Activated CD8-positive, alpha-beta memory T cell treated with anti-CD3 and anti-CD28 coated beads for 1 hour (primary cell): ENCODE data around the gene PNPLA5.

ENCODE experiments used
- DNase-seq, 2 donors: peaks; one replicate each; pipeline ENCODE4 v3.0.0-alpha.2; 2020; ENCODE audit warnings: low read depth in 1 of 2; ENCODE audit errors: extremely low read depth in 1 of 2

The PNPLA5 gene

DNA sequence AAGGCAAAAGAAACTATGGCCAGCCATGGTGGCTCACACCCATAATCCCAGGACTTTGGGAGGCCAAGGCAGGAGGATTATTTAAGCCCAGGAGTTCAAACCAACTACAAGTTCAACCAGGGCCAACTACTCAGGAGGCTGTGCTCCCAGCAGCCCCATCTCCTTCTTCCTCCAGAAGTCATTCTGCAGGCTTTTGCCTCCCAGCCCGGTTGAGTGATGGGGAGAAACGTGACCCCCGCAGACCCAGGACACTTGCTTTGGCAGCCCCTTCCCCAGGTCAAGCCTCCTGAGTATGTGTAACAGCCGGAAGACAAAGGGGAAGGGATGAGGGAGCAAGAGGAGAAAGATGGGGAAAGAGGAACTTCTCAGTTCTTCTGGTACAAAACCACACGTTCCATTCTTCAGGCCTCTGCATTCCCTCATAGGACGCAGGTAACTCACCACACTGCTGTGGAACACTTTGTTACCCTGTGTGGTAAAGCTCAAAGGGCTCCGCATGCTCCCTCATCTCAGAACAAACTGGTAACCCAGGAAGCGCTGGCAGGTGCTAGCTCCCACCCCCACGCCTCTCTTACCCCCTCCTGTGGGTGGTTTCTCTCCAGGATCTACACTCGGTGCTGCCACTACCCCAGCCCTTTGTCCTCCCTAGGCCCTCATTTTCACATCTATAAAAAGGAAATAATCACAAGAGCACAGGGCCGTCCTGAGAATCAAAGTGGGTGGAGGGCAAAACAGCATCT is 33.5 kb downstream of the PNPLA5 start:
- no peak for DNase-seq

DNA sequence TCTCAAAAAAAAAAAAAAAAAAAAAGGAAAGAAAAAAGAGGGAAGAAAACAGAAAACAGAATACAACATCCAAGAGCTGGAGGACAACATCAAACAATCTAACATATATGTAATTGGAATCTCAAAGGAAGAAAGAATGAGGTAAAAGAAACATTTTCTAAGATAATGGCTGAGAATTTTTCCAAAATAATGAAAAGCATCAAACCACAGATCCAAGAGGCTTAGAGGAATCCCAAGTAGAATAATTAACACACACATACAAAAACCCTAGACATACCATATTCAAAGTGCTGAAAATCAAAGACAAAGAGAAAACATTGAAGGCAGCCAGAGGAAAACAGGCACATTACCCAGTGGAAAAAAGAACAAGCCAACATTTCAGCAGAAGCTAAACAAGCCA is 34.4 kb downstream of the PNPLA5 start:
- no peak for DNase-seq

DNA sequence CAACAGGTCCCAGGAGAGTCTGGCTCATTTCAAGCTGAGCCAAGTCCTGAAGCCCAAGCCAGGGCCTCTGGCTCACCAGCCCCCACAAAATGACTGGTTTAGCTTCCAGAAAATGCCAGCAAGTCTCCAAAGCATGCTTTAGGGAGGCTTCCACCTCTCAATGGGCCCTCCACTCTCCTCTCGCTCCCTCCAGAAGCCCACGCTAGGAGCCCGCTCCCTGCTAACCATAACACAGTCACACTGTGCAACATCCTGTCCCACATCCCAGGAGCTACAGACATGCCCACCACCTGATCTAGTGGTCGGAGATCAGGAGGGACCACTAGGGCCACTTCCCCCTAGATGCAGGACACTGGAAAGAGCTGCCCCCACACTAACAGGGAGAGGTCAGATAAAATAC is 36.4 kb downstream of the PNPLA5 start:
- DNase-seq: no peak

DNA sequence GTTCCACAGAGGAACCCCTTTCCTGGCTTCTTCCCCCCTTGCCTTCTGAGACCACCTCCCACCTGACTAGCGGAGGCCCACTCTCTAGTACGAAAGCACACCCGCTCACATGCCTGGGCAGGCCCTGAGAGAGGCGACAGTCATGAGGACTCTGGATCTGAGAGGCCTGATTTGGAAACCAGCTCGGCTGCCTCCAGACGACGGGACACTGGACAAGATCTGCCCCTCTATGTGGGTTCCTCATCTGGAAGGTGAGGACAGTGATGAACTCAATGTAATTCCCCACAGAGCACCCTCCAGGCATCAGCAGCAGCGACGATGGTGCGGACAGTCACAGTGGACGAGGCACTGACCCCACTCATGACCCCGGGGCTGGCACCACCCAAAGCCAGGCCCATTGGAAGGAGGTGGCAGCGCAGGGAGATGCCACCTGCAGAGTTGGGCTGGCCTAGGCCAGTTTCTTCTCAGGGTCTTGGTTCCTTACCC is 37.0 kb downstream of the PNPLA5 start:
- DNase-seq: no peak

DNA sequence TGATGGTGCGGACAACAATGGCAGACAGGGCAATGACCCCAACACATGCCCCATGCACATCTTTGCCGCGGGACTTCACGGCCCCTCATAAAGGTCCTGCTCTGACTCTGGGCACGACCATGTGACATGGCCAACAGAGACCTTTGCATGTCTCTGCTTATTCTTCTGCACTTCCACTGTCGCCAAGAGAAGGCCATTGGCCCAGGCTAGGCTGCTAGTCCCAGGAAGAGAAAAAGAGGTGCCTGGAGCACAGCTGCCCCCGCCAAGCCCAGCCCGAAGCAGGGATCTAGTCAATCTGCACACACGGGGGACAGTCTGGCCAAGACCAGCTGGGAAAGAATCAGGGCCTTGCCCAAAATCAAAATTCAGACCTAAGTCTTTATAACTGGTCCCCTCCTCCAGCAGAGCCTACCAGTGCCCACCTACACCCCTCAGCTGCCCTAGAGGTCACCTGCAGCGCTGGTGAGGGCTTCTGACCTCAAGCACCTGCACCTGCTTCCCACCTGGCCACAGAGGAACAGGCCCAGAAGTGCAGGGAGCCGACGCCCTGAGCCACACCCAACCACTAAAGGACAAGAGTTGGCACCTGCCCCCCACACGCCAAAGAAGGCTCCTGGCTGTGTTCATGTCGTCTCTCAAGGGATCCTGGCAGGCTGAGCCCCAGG is 37.6 kb downstream of the PNPLA5 start:
- DNase-seq: no peak

DNA sequence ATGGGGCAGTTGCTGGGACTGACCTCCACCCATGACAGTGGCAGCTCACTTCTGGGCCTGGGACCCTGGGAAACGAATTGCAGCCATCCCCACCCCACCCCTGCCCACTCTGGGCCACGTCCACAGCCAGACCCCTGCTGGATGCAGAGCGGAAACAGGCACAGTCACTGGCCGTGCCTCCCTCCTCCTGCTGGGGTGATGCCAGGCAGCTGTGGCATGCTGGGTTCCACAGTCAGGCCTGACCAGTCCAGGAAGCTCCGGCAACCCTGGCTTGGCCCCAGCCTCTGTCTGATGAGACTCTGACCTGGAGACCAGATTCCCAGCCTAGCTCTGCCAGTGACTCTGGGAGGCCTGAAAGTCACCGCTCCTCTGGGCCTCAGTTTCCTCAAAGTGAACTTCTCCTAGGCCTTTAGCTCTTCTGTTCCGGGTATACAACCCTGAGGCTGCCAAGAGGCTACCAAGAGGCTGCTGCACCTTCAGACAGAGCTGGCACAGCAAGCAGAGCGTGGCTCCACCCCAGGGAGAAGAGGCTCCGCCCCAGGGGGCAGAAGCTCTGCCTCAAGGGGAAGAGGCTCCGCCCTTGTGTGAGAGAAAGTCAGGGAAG is 38.4 kb downstream of the PNPLA5 start:
- no peak for DNase-seq

DNA sequence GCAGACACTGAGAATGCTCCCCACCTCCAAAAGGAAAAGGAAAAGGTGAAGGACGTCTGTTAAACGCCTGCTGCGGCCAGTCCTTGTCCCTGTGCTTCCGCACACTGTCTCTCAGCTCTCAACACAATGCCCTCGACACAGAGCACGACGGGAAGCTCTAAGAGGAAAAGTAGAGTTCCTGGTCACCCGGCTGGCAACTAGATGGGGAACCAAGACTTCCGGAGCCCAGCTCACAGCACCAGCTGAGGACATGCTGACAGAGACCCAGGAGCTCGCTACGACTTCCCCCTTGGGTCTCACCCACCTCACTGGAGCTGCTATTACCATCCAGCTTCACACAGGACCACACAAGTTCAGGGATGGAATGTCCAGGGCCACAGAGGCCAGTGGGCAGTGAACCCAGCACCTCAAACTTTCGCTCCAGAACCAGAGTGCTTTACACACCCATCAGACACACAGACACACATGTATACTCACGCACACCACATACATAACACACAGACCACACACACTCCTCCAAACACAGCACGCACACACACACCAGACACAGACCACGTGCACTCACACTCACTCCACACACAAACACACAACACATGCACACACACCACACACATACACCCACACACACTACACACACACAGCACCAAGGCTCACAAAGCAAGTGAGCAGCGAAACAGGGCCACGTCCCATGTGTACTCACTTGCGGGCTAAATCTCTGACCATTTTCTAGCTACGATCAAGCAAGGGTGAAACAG is 39.1 kb downstream of the PNPLA5 start:
- DNase-seq: no peak

DNA sequence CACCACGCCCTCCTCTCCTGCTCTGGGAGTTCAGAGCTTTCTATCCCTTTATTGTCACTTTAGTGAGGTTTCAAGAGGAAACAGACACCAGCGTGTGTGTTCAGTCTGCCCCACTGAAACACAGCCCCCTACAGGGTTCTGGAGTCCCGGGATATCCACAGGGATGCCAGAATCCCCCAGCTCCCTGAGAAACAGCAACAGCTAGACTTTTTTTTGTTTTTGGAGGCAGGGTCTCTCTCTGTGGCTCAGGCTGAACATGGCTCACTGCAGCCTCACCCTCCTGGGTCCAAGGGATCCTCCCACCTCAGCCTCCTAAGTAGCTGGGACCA is 39.9 kb downstream of the PNPLA5 start:
- DNase-seq: no peak

DNA sequence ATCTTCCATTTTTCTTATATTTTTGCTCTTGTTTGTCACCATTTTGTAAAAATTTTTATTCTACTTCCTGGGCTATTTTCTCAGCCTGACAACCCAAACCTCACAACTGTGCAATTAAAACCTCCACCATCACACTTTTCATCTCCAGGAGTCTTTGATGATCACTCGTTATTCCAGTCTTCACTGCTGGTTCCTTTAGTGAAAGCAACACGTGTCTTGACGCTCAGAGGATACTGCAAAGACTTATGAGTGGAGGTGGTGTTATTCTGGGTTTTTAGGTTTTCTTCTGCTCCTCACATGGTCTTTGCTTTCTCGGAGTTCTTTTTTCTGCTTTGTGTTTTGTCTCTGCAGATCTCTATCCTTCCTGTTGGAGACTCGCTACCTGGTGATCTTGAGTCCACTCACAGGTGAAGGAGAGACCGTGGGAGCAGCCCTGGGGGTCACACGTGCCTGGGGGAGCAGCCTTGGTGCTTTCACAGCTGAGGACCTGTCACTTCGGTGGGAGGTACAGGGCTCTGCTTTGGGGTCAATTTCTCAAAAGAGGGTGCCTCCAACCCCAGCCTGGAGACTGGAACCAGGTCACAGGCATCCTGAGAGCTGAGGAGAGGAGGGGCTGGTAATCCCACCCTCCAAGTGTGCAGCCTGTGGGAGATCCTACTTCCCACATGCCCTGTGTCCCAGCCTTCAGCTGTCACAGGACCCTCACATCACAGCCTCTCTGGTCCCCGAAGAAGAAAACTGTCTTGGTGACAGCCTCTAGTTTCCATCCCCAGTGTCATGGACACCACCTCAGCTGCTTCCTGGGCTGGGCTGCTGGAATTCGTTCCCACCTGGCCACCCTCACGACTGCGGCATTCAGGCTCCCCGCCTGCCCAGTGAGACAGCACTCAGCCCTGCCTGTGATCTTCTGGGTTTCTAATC is 40.5 kb downstream of the PNPLA5 start:
- no peak for DNase-seq

DNA sequence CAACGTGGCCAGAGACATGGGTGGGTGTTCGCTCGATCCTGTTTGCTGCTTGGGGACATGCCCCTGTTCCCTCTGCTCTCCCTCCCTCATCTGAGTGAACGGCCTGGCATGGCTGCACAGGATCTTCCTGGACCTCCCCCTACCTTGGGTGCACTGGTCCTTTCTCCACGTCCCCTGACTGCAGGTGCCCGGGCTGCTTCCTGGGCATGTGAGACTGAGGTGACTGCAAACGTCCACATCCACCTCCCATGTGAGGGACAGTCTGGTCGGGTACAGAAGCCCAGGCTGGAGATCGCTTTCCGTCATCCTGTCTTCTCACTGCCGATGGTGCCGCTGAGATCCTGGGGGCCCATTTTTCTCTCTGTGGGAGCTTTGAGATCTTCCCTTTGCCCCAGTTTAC is 41.3 kb downstream of the PNPLA5 start:
- no peak for DNase-seq

DNA sequence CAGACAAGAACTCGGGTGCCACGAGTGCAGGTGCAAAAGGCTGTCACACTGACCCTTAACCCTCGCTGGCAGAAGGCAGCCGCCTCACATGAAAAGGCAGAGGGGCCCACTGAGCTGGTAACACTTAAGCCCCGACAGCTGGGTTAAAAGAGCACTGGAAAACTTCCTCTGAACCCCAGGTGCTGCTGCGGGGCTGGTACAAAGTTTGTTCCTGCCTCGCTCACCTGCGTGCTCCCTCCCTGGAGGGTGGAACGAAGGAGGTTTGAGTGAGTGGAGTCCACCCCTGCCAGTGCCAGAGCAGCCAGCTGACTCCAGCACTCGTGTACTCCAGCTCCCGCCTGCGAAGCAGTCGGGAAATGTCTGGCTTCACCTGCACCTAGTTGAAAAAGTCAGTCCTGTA is 42.1 kb downstream of the PNPLA5 start:
- DNase-seq: no peak

DNA sequence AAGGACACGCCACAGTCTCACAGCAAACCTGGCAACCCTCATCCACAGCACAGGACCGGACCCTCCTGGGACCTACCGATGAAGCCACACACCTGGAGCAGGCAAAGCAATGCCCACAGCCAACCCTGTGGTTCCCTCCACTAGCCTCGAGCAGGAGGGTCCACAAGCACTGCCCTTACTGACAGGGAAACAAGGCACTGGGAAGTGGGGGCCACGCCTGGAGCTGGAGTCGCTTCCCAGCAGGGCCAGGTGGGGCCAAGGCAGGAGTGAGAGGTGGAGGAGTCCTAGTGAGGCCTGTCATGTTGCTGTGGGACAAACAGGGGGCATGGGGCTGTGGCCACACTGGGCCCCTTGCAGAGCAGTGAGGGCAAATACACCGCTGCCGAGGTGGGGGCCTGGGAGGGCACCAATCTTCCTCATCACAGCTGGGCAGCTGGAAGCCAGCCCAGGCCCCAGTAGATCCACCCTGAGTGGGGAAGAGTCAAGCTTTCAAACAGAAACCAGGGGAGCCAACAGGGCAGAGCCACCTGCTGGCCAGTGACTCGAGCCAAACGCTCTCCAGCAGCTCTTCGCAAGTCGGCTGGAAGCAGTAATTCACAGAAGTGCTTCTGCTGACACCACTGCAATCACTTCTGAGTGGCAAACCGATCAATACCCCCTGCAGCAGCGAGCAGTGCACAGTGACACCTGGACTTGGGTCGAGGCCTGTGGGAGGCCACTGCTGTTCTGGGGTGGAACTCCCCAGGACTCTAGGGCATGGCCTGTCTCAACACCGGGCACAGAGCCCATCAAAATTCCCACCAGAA is 43.2 kb downstream of the PNPLA5 start:
- no peak for DNase-seq

DNA sequence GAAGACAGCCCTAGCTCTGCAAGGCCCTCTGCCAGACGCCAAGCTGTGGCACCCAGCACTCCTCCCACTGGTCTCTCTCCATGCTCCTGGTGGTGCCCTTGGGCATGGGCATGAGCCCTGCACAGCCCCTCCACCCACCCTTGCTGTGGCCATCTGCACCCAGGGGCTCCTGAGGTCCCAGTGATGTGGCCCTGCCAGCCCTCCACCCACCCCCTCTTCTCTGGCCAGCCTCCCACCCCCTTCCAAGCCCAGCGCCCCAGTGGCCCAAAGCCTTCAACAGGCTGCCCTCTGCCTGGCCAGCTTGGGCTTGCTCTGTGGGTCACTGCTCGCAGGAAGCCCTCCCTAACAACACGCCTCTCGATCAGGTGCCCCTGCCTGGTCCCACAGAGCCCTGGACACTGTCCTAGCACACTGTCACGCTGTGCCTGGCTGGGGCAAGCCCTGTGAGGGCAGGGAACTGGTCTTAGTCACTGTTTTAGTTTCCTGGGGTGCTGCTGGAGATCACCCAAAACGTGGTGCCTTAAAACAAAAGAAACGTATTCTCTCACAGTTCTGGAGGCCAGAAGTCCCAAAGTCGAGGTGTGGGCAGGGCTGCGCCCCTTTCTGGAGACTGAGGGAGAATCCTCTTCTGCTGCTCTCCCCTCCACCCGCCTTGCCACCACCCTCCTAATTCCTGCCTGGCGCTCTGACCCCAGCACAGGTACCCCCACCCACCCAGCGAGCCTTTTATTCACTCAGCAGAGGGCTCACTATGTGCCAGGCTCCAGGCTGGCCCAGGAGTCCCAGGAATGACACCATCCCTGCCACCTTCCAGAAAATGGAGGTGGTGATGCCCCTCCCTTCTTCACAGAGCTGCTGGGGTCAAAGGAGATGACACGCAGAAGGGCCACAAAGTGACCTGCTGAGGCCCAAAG is 44.2 kb downstream of the PNPLA5 start:
- no peak for DNase-seq

DNA sequence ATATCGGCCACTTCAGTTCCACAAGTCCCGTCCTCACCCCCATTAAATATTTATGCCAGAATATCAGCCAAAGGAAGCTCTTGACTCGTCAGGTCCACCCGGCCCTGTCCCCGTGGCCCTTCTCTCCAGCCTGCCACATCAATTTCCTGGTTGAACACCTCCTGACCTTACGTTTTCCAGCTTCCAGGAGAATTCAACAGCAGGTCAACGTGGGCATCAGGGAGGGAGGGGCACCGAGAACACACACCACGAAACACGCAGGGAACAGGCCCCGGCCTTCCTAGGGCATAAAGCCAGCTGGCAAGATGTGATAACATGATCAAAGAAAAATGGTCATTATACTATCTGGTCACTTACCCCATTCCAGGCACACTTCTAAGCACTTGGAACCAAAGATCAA is 44.8 kb downstream of the PNPLA5 start:
- DNase-seq: no peak

DNA sequence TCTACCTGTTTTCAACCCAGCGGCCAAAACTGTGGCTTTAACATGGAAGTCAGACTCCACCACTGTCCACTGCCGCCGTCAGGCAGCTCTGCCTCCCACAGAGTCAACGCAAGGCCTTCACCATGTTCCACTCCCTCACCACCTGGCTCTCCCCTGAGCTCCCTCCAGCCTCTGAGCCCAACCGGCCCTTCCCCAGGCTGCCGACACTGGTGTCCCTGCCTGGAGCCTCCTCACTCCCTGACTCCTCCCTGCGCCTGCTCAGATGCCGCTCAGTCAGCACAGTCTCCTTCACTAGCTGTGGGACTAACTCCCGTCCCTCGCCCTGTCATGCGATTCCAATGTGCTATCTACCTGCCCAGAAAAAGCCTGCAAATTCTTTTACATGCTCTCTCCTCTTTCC is 45.8 kb downstream of the PNPLA5 start:
- no peak for DNase-seq

DNA sequence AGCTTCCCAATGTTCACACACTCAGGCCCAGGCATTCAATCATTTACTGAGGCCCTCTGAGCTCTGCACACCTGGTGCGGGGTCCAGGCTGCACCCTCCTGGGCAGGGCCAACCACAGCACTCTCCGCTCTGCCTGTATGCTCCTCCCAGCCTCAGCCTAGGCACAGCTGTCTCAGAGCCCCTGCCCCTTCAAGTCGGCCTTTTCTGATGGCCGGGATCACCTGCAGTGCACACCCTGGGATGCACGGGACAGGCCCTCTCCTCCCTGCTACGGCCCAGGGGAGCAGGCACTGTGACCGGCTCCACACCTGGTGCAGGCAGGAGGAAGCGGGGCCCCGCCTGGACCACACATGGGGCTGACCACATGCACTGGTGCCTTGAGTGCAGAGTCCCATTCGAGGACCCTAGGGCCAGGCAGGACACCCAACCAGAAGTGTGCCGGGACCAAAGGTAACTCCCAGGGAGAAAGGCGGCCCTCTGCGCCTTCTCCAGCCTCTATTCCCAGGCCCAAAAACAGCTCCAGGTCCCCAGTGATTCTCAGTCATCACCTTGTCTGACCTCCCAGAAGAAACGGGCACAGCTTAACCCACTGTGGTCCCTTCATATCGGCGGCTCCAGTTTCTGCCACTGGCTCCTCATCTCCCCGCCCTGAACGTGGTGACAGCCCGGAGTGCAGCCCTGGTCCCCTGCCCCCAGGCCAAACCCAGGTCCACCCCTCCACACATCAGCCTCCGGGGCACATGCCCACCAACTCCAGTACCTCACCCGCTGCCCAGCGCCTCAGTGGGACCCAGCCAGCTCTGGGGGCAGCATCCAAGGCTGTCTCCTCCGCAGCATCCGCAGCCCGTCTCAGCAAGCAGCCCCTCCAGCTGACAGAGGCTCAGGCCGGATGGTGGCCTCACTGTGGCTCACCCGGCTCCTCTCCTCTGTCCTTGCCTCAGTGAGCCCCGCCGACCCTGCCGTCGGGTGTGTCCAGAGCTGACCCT is 47.0 kb downstream of the PNPLA5 start:
- no peak for DNase-seq

DNA sequence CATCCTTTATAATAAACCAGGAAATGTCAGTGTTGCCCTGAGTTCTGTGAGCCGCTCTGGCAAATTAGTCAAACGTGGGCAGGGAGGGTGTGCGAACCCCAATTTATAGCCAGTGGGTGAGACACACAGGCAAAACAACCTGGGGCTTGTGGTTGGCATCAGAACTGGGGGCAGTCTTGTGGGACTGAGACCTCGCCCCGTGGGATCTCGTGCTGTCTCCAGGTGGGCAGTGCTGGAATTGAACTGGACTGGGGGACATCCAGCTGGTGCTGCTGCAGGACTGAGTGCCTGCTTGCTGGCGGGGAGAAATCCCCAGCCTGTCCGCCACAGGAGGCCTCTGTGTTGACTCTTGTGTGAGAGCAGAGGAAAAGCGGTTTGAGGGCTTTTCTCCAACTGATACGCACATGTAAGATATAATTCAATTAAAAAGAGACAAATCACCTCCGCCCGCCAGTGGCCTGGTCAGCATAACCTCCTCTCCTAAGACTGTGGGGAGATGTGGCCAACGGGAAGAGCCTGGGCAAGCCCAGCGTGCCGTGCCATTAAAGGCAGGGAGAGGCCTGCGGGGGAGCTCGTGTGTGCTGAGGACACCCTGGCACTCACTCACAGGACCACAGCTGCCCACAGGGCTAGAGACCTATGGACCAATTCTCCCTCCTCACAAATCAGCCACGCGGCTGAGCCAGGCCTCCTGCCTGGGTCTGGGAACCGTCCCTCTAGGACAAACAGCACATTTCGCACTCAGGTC is 47.9 kb downstream of the PNPLA5 start:
- DNase-seq: no peak
